Ovary (tissue), 9 donors: Measurements from ENCODE around the gene NRCAM. TPM values are rescaled to one million over a fixed set of nuclear protein-coding genes. Genes with fewer than 3 reads are reported as not detected.

Experiments
- DNase-seq, 5 donors: peaks; one replicate each; pipeline ENCODE4 v3.0.0-alpha.2; 2019 to 2020
- H3K27ac ChIP-seq, 2 donors: fragments of 200-600 bp; one replicate each; pipeline versions ENCODE4 v1.5.1 to v1.8.0; 2019 to 2022
- H3K27me3 ChIP-seq: fragments of 200-600 bp; one replicate; pipeline ENCODE4 v1.8.0; 2022
- H3K36me3 ChIP-seq: fragments of 200-600 bp; sonication (generic); one replicate; pipeline ENCODE4 v1.5.1; 2019
- H3K4me1 ChIP-seq: one replicate; pipeline ENCODE4 v1.8.1; 2013; ENCODE audit warnings: mild to moderate bottlenecking, moderate library complexity; ENCODE audit not compliant: insufficient read depth
- H3K4me3 ChIP-seq: fragments of 200-600 bp; sonication (generic); one replicate; pipeline ENCODE4 v1.5.1; 2017
- H3K9me3 ChIP-seq, 2 donors: fragments of 200-600 bp in 1 of 2; sonication (generic) in 1 of 2; one replicate each; pipeline versions ENCODE4 v1.5.1 to v1.8.1; 2013 to 2019; ENCODE audit warnings: mild to moderate bottlenecking in 1 of 2, moderate library complexity in 1 of 2
- CTCF ChIP-seq, 3 donors: fragments of 450-650 bp in 2 of 3; fragments of 200-600 bp in 1 of 3; IDR thresholded peaks; one replicate each; pipeline versions ENCODE4 v1.5.1 to v1.8.0; 2016 to 2022; ENCODE audit warnings: antibody characterized with exemption in 3 of 3, mild to moderate bottlenecking in 1 of 3
- EP300 ChIP-seq: sonication (generic); formaldehyde crosslinking; IDR thresholded peaks from one replicate; pipeline ENCODE4 v1.6.1; 2017; ENCODE audit warnings: antibody characterized with exemption
- POLR2A ChIP-seq: fragments of 450-650 bp; IDR thresholded peaks from one replicate; pipeline ENCODE4 v1.6.1; 2017; ENCODE audit warnings: antibody characterized with exemption, mild to moderate bottlenecking, moderate library complexity
- WGBS, 3 donors: extraction: QIAGEN DNeasy Blood & Tissue Kit in 1 of 3; methylation state at CpG; one replicate each; pipeline versions ENCODE4 v1.1.5 to v1.1.7; 2013 to 2017; 5-methylcytosine and 5-hydroxymethylcytosine counted together
- intact Hi-C, 4 donors: fragments of 100-400 bp; cut with DNase I; formaldehyde crosslinking; loops; one replicate each; pipeline versions ENCODE4 v1.11.0 to v1.15.1; 2022 to 2023
- polyA plus RNA-seq, 2 donors: library from polyadenylated mRNA; stranded (reverse); fragments of 200-250 nt in 1 of 2; fragments of 350-450 nt in 1 of 2; fragmentation: Illumina TruSeq in 1 of 2; extraction: RNeasy Lipid Tissue Mini Kit (QIAGEN cat#74804) in 1 of 2; gene quantifications; one replicate each; pipeline ENCODE4 v1.2.3, GENCODE V29; 2013 to 2014
- total RNA-seq, 7 donors: library from RNA; depleted of rRNA in 2 of 7; stranded (reverse); fragments of >200 nt in 2 of 7; fragmentation: NEBNext Ultra II Directional in 3 of 7; extraction: Animal tissue kit (Norgen Biotek cat#: 25700) in 3 of 7; gene quantifications; one replicate each; pipeline versions ENCODE4 v1.1.0 to v1.2.4, GENCODE V29; 2016 to 2023
- donor health status: DM: no; HTN: no; CAD: no; lungs with moderate emphysema.
- donor health status: DM: no; HTN: no; CAD: no.
- donor health status: Bipolar disorder and iron deficiency.
- donor health status: DM: yes; HTN: yes; CAD: no.
- donor health status: DM: no; HTN: no; CAD: no.
- donor health status: DM: yes; HTN: yes; CAD: no.

The NRCAM gene
- total and polyA plus RNA-seq, 9 donors: 0.61 to 14.8 (median 2.8) TPM

- no peak overlapping the region for H3K27ac ChIP-seq
- H3K4me1 ChIP-seq: peaks cover 10% of the 10 kb centered on the region
- no peaks in the 10 kb centered on the region for H3K36me3 ChIP-seq
- TF ChIP-seq EP300 (no peak), CTCF (IDR thresholded peaks at IDR 0.05) (no peak), POLR2A (no peak)
- H3K27me3 ChIP-seq: no peaks in the 10 kb centered on the region
- WGBS, 3 donors: 83 to 88% (median 83%) methylated on average over 7 of the region's 7 CpGs
- no peaks in the 10 kb centered on the region for H3K9me3 ChIP-seq
- DNase-seq: no peak
- intact Hi-C loops: no loop called here
- H3K4me3 ChIP-seq: no peak overlapping the region
These were observed 358.5 kb downstream of the NRCAM start for GRCh38 chr7:108097703-108098102.

Other genes starting within 250 kb of the NRCAM start
- gene PNPLA8, start 69.7 kb upstream of the NRCAM start, total RNA-seq: 10 to 100 TPM; 21.2 to 39.7 (median 26.2) TPM
- gene PNPLA8, start 69.7 kb upstream of the NRCAM start, polyA plus RNA-seq: 10 to 100 TPM; 16.8 to 18.1 TPM
- 10 to 100 TPM; 18.2 to 44.5 (median 37.5) TPM for gene THAP5, start 113.3 kb upstream of the NRCAM start, total RNA-seq
- gene THAP5, start 113.3 kb upstream of the NRCAM start, polyA plus RNA-seq: 10 to 100 TPM; 17.0 to 20.5 TPM
- 10 to 100 TPM; 17.5 to 44.2 (median 26.5) TPM for gene DNAJB9, start 113.4 kb upstream of the NRCAM start, total RNA-seq
- gene DNAJB9, start 113.4 kb upstream of the NRCAM start, polyA plus RNA-seq: 10 to 100 TPM; 21.7 to 23.7 TPM